ENCODE measurements around the gene NBEA.

Gene NBEA

GRCh38 chr13:35573639-35574038, 631.6 kb downstream of the NBEA start:
- no peaks in the 10 kb centered on the region for H3K4me1 ChIP-seq (ENCODE audit: control extremely low read depth in 1 of 4, control insufficient read depth in 4 of 4, insufficient read depth in 4 of 4, low read length in 3 of 4)
- H3K4me3 ChIP-seq (ENCODE audit: control insufficient read depth in 1 of 7, extremely low read depth in 1 of 7, insufficient read depth in 4 of 7, low read depth in 2 of 7, low read length in 6 of 7), result no peak overlapping the region
- no peak overlapping the region for H3K27ac ChIP-seq (ENCODE audit: insufficient read depth in 1 of 2, low read depth in 1 of 2, low read length in 2 of 2, poor library complexity in 1 of 2, severe bottlenecking in 2 of 2)
- no peaks in the 10 kb centered on the region for H3K9me3 ChIP-seq (ENCODE audit: control extremely low read depth in 1 of 5, control insufficient read depth in 4 of 5, insufficient read depth in 2 of 5, low read depth in 1 of 5, low read length in 4 of 5)
- DNase-seq, result no peak
- no peaks in the 10 kb centered on the region for H3K36me3 ChIP-seq (ENCODE audit: control insufficient read depth in 4 of 4, insufficient read depth in 4 of 4, low read length in 3 of 4)
- CTCF ChIA-PET, result no interaction called here
- POLR2A ChIA-PET, result no interaction called here
- no peaks in the 10 kb centered on the region for H3K27me3 ChIP-seq (replicated peaks in 2 of 5; ENCODE audit: control insufficient read depth in 4 of 5, insufficient read depth in 5 of 5, low read length in 4 of 5)

- H3K27ac ChIP-seq (ENCODE audit: insufficient read depth in 1 of 2, low read depth in 1 of 2, low read length in 2 of 2, poor library complexity in 1 of 2, severe bottlenecking in 2 of 2), result no peak overlapping the region
- CTCF ChIA-PET, result no interaction called here
- POLR2A ChIA-PET, result no interaction called here
- H3K4me3 ChIP-seq (ENCODE audit: control insufficient read depth in 1 of 7, extremely low read depth in 1 of 7, insufficient read depth in 4 of 7, low read depth in 2 of 7, low read length in 6 of 7), result no peak overlapping the region
- H3K27me3 ChIP-seq (replicated peaks in 2 of 5; ENCODE audit: control insufficient read depth in 4 of 5, insufficient read depth in 5 of 5, low read length in 4 of 5), result no peaks in the 10 kb centered on the region
- DNase-seq, result no peak
- no peaks in the 10 kb centered on the region for H3K36me3 ChIP-seq (ENCODE audit: control insufficient read depth in 4 of 4, insufficient read depth in 4 of 4, low read length in 3 of 4)
- no peaks in the 10 kb centered on the region for H3K4me1 ChIP-seq (ENCODE audit: control extremely low read depth in 1 of 4, control insufficient read depth in 4 of 4, insufficient read depth in 4 of 4, low read length in 3 of 4)
- no peaks in the 10 kb centered on the region for H3K9me3 ChIP-seq (ENCODE audit: control extremely low read depth in 1 of 5, control insufficient read depth in 4 of 5, insufficient read depth in 2 of 5, low read depth in 1 of 5, low read length in 4 of 5)
- WGBS (ENCODE audit: insufficient coverage), result 100% methylated on average over 3 of the region's 4 CpGs
Measured at GRCh38 chr13:35592457-35592856, 650.4 kb downstream of the NBEA start.

- H3K9me3 ChIP-seq (ENCODE audit: control extremely low read depth in 1 of 5, control insufficient read depth in 4 of 5, insufficient read depth in 2 of 5, low read depth in 1 of 5, low read length in 4 of 5), result no peaks in the 10 kb centered on the region
- WGBS (ENCODE audit: insufficient coverage), result no CpG with 5 or more reads among the region's 3 CpGs
- CTCF ChIA-PET, result no interaction called here
Measured at GRCh38 chr13:35593651-35594050, 651.6 kb downstream of the NBEA start.

GRCh38 chr13:35594096-35594495, 652.0 kb downstream of the NBEA start:
- no peaks in the 10 kb centered on the region for H3K9me3 ChIP-seq (ENCODE audit: control extremely low read depth in 1 of 5, control insufficient read depth in 4 of 5, insufficient read depth in 2 of 5, low read depth in 1 of 5, low read length in 4 of 5)
- no peaks in the 10 kb centered on the region for H3K4me1 ChIP-seq (ENCODE audit: control extremely low read depth in 1 of 4, control insufficient read depth in 4 of 4, insufficient read depth in 4 of 4, low read length in 3 of 4)
- no peak overlapping the region for H3K4me3 ChIP-seq (ENCODE audit: control insufficient read depth in 1 of 7, extremely low read depth in 1 of 7, insufficient read depth in 4 of 7, low read depth in 2 of 7, low read length in 6 of 7)
- H3K27ac ChIP-seq (ENCODE audit: insufficient read depth in 1 of 2, low read depth in 1 of 2, low read length in 2 of 2, poor library complexity in 1 of 2, severe bottlenecking in 2 of 2), result no peak overlapping the region
- H3K27me3 ChIP-seq (replicated peaks in 2 of 5; ENCODE audit: control insufficient read depth in 4 of 5, insufficient read depth in 5 of 5, low read length in 4 of 5), result no peaks in the 10 kb centered on the region
- CTCF ChIA-PET, result interaction anchor here (0.6 kb wide), 1 partner anchor 202 kb away, joined by 3 read pairs; no protein-coding TSS in a partner anchor
- DNase-seq, result no peak
- POLR2A ChIA-PET, result no interaction called here
- no CpG with 5 or more reads among the region's 1 CpG for WGBS (ENCODE audit: insufficient coverage)
- no peaks in the 10 kb centered on the region for H3K36me3 ChIP-seq (ENCODE audit: control insufficient read depth in 4 of 4, insufficient read depth in 4 of 4, low read length in 3 of 4)

More at GRCh38 chr13:35593651-35594050, 651.6 kb downstream of the NBEA start:
- no peaks in the 10 kb centered on the region for H3K4me1 ChIP-seq (ENCODE audit: control extremely low read depth in 1 of 4, control insufficient read depth in 4 of 4, insufficient read depth in 4 of 4, low read length in 3 of 4)
- POLR2A ChIA-PET, result no interaction called here
- no peak overlapping the region for H3K27ac ChIP-seq (ENCODE audit: insufficient read depth in 1 of 2, low read depth in 1 of 2, low read length in 2 of 2, poor library complexity in 1 of 2, severe bottlenecking in 2 of 2)
- H3K36me3 ChIP-seq (ENCODE audit: control insufficient read depth in 4 of 4, insufficient read depth in 4 of 4, low read length in 3 of 4), result no peaks in the 10 kb centered on the region
- DNase-seq, result no peak
- H3K27me3 ChIP-seq (replicated peaks in 2 of 5; ENCODE audit: control insufficient read depth in 4 of 5, insufficient read depth in 5 of 5, low read length in 4 of 5), result no peaks in the 10 kb centered on the region
- no peak overlapping the region for H3K4me3 ChIP-seq (ENCODE audit: control insufficient read depth in 1 of 7, extremely low read depth in 1 of 7, insufficient read depth in 4 of 7, low read depth in 2 of 7, low read length in 6 of 7)

GRCh38 chr13:35595181-35595580, 653.1 kb downstream of the NBEA start:
- POLR2A ChIA-PET, result no interaction called here

GRCh38 chr13:35596321-35597030, 654.4 kb downstream of the NBEA start:
- no peak overlapping the region for H3K4me3 ChIP-seq (ENCODE audit: control insufficient read depth in 1 of 7, extremely low read depth in 1 of 7, insufficient read depth in 4 of 7, low read depth in 2 of 7, low read length in 6 of 7)
- POLR2A ChIA-PET, result no interaction called here
- WGBS (ENCODE audit: insufficient coverage), result 100% methylated on average over 1 of the region's 5 CpGs
- no peaks in the 10 kb centered on the region for H3K9me3 ChIP-seq (ENCODE audit: control extremely low read depth in 1 of 5, control insufficient read depth in 4 of 5, insufficient read depth in 2 of 5, low read depth in 1 of 5, low read length in 4 of 5)
- no peaks in the 10 kb centered on the region for H3K4me1 ChIP-seq (ENCODE audit: control extremely low read depth in 1 of 4, control insufficient read depth in 4 of 4, insufficient read depth in 4 of 4, low read length in 3 of 4)
- no peak overlapping the region for H3K27ac ChIP-seq (ENCODE audit: insufficient read depth in 1 of 2, low read depth in 1 of 2, low read length in 2 of 2, poor library complexity in 1 of 2, severe bottlenecking in 2 of 2)
- CTCF ChIA-PET, result no interaction called here
- H3K27me3 ChIP-seq (replicated peaks in 2 of 5; ENCODE audit: control insufficient read depth in 4 of 5, insufficient read depth in 5 of 5, low read length in 4 of 5), result no peaks in the 10 kb centered on the region
- no peaks in the 10 kb centered on the region for H3K36me3 ChIP-seq (ENCODE audit: control insufficient read depth in 4 of 4, insufficient read depth in 4 of 4, low read length in 3 of 4)
- DNase-seq, result no peak

More at GRCh38 chr13:35595181-35595580, 653.1 kb downstream of the NBEA start:
- CTCF ChIA-PET, result no interaction called here
- DNase-seq, result no peak
- H3K4me3 ChIP-seq (ENCODE audit: control insufficient read depth in 1 of 7, extremely low read depth in 1 of 7, insufficient read depth in 4 of 7, low read depth in 2 of 7, low read length in 6 of 7), result no peak overlapping the region
- no peaks in the 10 kb centered on the region for H3K27me3 ChIP-seq (replicated peaks in 2 of 5; ENCODE audit: control insufficient read depth in 4 of 5, insufficient read depth in 5 of 5, low read length in 4 of 5)
- H3K4me1 ChIP-seq (ENCODE audit: control extremely low read depth in 1 of 4, control insufficient read depth in 4 of 4, insufficient read depth in 4 of 4, low read length in 3 of 4), result no peaks in the 10 kb centered on the region
- no peaks in the 10 kb centered on the region for H3K9me3 ChIP-seq (ENCODE audit: control extremely low read depth in 1 of 5, control insufficient read depth in 4 of 5, insufficient read depth in 2 of 5, low read depth in 1 of 5, low read length in 4 of 5)
- H3K36me3 ChIP-seq (ENCODE audit: control insufficient read depth in 4 of 4, insufficient read depth in 4 of 4, low read length in 3 of 4), result no peaks in the 10 kb centered on the region
- H3K27ac ChIP-seq (ENCODE audit: insufficient read depth in 1 of 2, low read depth in 1 of 2, low read length in 2 of 2, poor library complexity in 1 of 2, severe bottlenecking in 2 of 2), result no peak overlapping the region

GRCh38 chr13:35597451-35597850, 655.4 kb downstream of the NBEA start:
- 100% methylated on average over 3 of the region's 3 CpGs for WGBS (ENCODE audit: insufficient coverage)
- POLR2A ChIA-PET, result no interaction called here
- Histone ChIP-seq H3K27ac (ENCODE audit: insufficient read depth in 1 of 2, low read depth in 1 of 2, low read length in 2 of 2, poor library complexity in 1 of 2, severe bottlenecking in 2 of 2) (no peak overlapping the region), H3K36me3 (ENCODE audit: control insufficient read depth in 4 of 4, insufficient read depth in 4 of 4, low read length in 3 of 4) (no peaks in the 10 kb centered on the region), H3K4me3 (ENCODE audit: control insufficient read depth in 1 of 7, extremely low read depth in 1 of 7, insufficient read depth in 4 of 7, low read depth in 2 of 7, low read length in 6 of 7) (no peak overlapping the region), H3K9me3 (ENCODE audit: control extremely low read depth in 1 of 5, control insufficient read depth in 4 of 5, insufficient read depth in 2 of 5, low read depth in 1 of 5, low read length in 4 of 5) (no peaks in the 10 kb centered on the region), H3K4me1 (ENCODE audit: control extremely low read depth in 1 of 4, control insufficient read depth in 4 of 4, insufficient read depth in 4 of 4, low read length in 3 of 4) (no peaks in the 10 kb centered on the region), H3K27me3 (replicated peaks in 2 of 5; ENCODE audit: control insufficient read depth in 4 of 5, insufficient read depth in 5 of 5, low read length in 4 of 5) (no peaks in the 10 kb centered on the region)
- DNase-seq, result no peak
- CTCF ChIA-PET, result no interaction called here

All from common myeloid progenitor, CD34-positive (primary cell).